GM18499 (cell line): ENCODE data around the gene FBXO22.

Experiments
- ATAC-seq: cut with Tn5 transposase; IDR thresholded peaks from one replicate; pipeline ENCODE4 v1.9.1; 2021; ENCODE audit warnings: moderate number of reproducible peaks; ENCODE audit not compliant: insufficient read depth, unreplicated experiment

The FBXO22 gene

DNA sequence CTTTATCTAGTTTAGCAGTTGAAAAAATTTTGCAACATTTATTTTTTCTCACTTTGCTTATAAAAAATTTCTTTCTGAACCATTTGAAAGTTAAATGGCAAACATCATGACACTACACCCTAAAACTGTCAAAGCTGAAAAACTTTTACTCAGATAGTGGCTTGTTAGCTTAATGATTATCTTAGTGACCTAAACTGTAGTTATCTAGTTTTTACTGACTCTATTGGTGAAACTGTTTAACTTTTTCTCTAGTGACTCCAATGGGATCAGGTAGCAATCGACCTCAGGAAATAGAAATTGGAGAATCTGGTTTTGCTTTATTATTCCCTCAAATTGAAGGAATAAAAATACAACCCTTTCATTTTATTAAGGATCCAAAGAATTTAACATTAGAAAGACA, 13.3 kb downstream of the FBXO22 start:
- ATAC-seq = no peak

DNA sequence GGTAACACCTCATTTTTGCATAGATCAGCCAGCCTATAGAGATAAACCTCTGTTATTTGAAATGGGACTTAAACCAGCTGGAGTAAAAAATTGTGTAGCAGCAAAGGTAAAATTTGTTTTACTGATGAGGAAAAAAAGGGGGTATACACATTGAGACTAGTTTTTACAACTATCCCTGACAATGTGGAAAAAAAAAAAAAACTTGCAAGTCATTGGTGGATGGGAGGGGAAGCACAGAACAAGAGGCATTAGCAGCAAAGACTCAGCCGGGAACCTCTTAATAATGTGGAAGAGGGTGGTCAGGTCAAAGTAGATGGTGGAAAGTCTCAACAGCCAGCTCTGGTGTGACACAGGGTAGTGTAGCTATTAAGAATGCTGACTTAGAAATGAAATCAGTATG, 14.5 kb downstream of the FBXO22 start:
- ATAC-seq = no peak

DNA sequence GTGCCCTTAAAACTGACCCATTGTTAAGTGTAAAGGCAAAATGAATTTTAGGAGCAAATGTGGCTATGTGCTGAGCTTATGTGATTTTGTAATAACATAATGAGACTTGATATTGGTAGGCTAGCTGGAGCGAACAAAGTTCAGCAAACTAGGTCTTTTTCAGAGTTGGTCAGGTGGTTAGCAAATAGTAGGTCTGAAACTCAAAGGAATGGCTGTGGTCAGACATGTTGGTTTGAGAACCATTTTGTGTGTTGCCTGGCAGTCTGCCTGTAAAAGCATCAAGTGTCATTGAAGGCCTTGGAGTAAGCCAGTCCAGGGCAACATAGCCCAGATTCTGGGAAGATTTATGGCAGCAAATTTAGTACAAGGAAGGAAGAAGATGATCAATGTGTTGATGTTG, 16.4 kb downstream of the FBXO22 start:
- no peak for ATAC-seq

DNA sequence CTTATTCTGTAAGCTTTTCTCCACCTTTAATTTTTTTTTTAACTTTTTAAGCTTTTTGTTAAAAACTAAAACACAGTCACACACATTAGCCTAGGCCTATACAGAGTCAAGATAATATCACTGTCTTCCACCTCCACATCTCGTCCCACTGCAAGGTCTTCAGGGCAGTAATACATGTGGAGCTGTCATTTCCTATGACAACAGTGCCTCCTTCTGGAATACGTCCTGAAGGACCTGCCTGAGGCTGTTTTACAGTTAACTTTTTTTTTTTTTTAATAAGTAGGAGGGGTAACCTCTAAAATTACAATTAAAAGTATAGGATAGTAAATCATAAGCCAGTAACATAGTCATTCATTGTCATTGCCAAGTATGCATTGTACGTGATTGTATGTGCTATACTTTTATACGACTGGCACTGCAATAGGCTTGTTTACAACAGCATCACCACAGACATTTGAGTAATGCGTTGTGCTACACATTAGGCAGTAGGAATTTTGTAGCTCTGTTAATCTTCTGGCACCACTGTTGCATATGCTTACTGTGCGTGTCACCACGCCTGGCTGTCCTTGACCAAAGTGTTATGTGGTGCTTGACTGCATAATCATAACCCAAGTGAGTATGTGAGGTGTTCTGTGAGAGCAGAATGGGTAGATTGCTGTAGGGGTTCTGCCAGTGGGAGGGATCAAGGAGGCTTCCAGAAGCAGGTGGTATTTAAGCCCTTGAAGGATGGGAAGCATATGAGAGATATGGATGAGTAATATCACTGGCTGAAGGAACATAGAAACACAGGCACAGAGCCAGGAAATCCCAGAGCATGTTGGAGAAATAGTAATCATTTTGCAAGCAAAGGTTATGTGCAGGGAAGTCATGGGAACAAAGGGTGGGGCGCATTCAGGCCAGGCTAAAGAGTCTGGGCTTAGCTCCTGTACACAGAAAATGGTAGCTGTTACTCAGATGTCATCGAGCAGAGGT, 18.3 kb downstream of the FBXO22 start:
- ATAC-seq = no peak

DNA sequence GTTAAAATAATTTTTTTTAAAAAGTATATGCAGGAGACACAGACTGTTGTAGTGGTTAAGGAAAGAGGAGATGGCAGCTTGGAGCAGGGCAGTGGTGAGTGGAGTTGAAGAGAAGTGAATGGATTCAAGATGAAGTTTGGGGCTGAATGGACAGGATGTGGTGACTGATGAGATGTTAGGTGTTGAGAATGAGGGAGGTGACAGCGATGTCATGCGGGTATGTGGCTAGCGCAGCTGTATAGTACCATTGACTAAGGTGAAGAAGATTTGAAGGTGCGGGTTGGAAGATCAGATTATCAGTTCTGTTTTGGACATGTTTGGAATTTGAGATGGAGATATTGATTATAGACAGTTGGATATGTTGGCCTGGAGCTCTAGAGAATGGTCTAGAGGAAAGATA, 20.1 kb downstream of the FBXO22 start:
- no peak for ATAC-seq

DNA sequence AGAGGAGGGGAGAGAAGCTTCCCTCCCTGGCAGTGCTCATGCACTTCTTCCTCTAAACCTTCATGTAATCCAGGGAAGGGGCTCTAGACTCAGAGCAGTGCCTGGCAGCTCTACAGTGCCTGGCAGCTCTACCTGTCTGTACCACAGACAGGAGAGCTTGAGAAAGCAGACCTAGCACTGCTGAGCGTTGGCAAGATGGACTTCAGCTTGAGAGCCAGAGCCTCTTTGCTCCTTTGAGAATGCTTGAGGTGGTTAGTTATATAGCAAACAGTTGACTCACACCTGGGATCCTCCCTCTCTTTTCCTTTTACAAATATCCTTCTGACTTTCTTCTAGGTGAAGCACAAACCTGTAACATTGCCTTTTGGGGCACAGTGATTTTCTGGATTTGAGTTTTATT, 20.9 kb downstream of the FBXO22 start:
- ATAC-seq = no peak

DNA sequence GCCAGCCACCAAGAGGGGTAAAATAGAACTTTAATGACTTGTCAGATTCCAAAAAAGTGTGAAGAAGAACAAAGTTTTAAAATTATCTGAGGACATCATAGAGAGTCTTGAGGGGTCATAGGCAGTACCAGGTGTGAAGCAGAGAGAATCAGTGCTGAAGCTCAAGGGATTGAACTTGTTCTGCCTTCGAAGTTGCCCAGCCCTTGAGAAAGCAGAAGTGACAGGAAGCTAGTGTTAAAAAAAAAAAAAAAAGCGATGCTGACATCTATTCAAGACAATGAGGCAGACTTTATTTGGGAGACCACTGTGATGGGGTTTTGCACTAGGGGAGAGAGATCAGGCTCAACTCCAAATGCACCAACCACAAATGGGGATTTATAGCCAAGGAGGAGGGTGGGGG, 21.8 kb downstream of the FBXO22 start:
- no peak for ATAC-seq

DNA sequence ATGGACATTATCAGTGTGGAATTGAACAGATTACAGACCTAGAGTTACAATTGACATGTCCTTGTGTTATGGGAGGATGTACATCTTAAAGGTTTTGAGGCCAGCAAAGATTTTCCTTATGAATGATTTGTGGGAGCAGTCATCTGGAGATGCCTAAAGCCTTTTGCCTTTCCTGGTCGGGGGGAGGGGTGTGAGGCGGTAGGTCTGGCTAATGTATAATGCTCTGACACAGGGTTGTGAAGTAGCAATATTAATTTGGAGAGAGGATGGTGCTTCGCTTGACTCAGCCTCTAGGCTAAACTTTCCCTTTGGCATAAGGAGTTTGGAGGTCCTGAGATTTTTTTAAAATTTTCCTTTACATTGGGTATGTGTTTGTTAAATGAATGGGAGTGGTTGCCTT, 23.3 kb downstream of the FBXO22 start:
- no peak for ATAC-seq

DNA sequence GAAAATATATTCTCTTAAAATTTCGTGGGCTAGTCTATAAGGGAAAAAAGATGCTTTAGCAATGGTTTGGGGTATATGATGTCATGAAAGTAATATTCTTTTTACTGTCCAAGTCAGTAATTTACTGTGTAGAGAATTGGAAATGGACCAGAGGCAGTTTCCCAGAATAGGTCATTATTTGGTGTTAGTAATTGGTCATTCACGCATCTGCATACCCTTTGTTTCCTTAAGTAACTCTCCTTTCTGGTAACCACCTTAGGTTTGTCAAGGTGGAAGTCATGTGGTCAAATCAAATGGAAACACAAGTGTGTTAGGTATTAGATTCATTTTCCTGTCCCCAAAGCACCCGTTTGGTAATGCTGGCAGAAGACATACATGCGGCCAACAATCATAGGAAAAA, 23.9 kb downstream of the FBXO22 start:
- no peak for ATAC-seq

DNA sequence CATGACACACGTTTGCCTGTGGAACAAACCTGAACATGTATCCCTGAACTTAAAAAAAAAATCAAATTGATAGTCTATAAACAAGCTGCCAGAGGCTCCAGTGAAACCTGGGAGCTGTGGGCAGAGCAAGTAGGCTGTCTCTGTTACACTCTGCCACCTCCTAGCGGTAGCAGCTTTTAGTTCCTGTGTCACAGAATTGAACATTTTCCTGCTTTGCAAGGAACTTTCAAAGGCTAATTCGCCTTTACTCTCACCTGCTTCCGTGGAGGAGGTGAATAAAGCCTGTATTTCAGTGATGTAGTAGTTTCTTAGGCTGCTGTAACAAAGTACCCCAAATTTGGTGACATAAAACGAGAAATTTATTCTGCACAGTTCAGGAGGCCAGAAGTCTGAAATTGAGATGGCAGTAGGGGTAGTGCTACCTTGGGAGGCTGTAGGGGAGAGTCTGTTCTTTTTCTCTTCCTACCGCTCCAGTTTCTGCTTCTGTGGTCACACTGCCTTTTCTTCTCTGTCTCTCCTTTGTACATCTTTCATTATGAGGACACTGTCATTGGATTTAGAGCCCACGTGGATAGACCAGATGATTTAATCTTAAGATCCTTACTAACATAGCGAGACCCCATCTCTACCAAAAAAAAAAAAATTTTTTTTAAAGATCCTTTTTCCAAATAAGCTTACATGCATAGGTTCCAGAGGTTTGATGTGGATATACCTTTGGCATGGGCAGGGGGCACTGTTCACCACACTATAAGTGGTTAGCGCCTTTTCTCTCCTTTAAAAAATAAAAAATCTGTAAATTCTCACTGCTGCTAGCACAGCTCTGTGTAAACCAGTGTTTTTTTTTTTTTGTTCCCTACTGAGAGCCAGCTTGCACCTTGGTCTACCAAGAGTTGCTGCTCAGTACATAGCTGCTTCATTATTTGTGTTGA, 25.3 kb downstream of the FBXO22 start:
- no peak for ATAC-seq

DNA sequence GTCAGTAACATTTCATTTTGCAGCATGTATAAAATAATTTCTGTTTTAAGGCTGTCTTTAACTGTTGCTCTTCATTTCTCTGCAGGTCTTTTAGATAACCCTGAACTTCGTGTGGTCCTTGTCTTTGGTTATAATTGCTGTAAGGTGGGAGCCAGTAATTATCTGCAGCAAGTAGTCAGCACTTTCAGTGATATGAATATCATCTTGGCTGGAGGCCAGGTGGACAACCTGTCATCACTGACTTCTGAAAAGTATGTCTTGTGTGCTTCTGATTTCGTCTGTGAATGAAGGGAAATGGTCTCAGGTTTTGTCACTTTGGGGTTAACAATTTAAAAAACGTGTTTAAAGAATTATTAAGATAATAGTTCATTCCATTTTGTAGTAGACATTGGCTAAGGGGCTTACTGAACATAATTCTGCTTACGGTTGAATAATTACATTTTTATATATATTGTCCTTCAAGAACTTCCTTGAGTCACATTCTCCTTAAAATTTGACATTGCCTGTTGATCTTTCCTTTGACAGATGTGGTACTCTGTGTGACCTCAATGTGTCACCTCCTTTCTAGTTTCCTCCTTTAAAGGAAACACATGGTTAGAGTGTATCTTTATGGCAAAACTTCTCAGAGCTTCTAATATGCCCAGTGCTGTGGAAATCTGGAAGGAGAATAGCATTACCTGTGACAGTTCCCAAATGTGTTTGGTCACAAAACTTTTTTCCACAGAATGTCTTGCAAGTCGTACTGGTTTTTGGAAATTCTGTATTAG, 26.3 kb downstream of the FBXO22 start:
- ATAC-seq = no peak

DNA sequence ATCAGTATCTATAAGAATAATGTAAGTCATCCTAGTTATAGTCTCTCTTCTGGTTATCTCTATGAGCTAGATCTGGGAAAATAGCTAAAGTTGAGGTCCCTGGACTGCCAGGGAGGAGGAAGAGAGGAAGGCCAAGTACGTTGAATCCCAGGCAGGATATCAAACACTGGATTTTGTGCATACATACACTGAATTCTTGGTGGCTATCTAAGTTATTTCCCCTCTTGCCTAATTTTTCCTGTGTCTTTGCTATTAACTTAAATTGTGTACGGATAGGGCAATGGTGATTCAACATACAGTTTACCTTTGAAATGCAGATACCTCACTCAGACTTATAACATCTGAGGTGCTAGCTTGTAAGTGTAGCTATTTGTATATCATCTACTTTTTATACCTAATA, 27.2 kb downstream of the FBXO22 start:
- no peak for ATAC-seq

DNA sequence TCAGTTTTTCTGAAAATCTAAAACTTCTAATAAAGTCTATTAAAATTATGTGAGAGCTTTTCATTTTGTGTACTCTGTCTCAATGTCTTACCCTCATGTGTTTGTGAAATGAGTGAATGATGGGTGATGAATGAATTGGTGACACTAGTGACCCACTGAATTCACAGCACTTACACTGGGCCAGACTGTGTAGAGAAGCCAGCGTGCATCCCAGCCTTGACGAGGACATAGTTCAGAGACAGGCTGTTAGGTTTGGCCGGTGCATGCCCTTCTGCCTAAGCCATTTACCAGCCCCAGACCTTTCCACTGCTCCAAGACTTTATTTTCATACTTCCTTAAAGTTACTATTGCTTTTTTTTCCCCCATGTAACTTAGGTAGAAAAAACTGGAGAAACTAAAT, 38.8 kb downstream of the FBXO22 start:
- no peak for ATAC-seq

DNA sequence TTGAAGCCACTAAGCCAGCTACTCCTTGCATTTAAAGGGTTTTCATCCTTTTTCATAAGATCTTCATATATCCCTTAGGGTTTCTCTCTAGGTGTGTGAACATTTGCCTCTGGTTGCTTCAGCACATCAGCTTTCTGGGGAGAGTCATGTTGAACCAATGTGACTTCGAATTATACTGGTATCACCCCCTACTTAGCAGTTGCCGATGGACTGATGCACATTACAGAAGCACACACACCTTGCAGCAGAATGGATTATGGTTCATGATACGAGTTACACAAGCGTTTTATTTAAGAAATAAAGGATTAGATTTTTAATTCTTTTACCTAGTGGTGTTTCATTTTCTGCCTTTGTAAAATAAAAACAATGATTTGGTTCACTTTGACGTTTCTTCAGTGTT, 39.6 kb downstream of the FBXO22 start:
- ATAC-seq = no peak

DNA sequence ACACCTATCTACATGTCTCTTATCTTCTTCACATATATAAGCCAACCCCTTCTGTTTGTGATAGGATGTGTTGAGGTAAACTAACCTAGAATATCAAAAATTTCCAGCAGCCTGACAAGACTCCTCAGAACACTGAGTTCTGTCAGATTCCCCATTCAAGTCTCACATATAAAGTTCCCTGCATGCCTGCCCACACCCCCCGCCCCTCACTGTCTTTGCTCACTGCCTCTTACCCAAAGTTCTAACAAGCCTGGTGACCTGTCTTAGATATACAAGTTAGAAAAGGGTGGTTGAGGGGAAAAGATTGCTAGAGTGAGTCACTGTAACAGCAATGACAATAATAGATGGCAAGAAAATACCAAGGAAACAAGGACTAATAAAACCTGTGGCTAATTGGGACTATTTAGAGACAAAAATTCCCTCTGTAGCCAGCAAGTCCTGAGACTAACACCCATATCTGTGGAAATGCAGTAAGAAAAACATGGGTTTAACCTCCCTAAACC, 40.1 kb downstream of the FBXO22 start:
- no peak for ATAC-seq

DNA sequence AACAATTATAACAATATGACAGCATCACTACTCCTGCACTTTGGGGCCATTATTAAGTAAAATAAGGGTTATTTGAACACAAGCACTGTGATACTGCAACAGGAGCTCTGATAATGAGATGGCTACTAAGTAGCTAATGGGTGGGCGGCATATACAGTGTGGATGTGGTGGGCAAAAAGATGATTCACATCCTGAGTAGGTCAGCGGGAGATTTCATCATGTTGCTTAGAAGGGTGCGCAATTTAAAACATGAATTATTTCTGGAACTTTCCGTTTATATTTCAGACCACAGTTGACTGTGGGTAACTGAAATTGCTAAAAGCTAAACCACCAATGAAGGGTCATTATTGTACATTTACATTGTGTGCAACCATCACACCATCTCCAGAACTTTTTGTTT, 42.3 kb downstream of the FBXO22 start:
- no peak for ATAC-seq

DNA sequence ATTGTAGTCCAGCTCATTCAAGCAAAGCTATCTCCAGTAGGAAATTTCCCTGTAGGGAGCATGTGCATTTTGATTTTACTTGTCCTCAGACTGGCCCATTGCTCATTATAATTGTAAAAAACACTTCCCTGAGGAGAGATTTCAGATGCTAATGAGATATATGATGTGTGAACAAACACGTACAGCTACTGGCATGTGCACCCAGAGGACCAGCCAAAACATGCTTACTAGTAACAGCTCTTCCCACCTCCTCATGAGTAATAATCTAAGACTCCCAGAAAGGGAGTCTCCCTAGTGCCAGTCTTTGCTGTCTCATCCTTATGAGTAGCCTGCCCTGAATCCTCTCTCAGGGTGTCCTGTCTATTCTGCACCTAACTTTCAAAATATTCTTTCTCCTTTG, 43.4 kb downstream of the FBXO22 start:
- ATAC-seq = no peak

DNA sequence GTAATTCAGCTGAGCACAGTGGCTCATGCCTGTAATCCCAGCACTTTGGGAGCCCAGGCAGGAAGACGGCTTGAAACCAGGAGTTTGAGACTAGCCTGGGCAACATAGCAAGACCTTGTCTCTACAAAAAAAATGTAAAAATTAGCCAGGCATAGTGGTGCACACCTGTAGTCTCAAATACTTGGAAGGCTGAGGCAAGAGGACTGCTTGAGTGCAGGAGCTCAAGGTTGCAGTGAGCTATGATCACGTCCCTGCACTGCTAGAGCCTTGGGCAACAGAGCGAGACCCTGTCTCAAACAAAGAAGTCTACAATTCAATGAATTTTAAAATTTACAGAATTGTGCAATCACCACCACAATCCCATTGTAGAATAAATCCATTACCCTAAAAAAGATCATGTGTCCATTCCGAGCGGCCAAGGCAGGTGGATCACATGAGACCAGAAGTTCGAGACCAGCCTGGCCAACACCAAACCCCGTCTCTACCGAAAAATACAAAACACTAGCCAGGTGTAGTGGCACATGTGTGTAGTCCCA, 45.2 kb downstream of the FBXO22 start:
- ATAC-seq = no peak

DNA sequence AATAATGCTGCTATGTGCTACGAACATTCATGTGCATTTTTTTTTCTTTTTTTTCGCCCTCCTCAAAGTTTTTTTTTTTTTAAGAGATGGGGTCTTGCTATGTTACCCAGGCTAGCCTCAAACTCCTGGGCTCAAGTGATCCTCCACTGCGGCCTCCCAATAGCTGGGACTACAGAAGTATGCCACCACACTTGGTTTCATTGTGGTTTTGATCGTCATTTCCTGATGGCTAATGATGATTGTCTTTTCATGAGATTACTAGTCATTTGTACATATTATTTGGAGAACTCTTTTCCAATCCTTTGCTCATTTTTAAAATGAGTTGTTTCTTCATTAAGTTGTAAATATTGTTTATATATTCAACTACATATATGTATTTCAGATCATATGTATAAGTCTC, 48.8 kb downstream of the FBXO22 start:
- ATAC-seq = no peak

DNA sequence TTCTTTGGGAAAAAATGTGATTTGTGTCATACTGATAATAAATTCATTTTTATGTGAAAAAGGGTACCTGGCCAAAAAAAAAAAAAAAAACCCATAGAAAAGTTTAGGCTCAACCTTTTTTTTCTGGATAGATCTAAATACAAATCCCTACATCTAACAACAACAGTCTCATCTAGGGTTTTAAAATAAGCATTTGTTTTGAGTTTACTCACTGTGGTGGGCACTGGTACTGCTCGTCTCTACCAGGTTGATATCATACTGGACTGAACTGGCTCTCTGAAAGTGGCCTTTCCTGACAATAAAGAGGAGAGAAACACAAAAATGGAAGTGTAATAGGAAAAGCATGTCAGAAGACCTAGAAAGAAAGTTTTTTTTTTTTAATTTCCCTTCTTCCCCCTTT, 52.0 kb downstream of the FBXO22 start:
- ATAC-seq = no peak
